Activated CD4-positive, alpha-beta memory T cell treated with anti-CD3 and anti-CD28 coated beads, Interleukin-2, amount 10 ng/mL, durations not matched to agents 7 days and 5 days (primary cell): ENCODE data around the gene RBM33. TPM values are rescaled to one million over a fixed set of nuclear protein-coding genes. Genes with fewer than 3 reads are reported as not detected.

Source experiments
- CTCF ChIA-PET: fragments of 350-600 bp; sonication (Branson Sonifier 250); formaldehyde crosslinking; loops from one replicate; lab custom pipeline; 2021; ENCODE audit warnings: antibody characterized with exemption, inconsistent platforms; lab: Charles Lee
- POLR2A ChIA-PET: fragments of 350-600 bp; sonication (Branson Sonifier 250); formaldehyde crosslinking; loops from one replicate; lab custom pipeline; 2021; ENCODE audit warnings: antibody characterized with exemption; lab: Charles Lee
- DNase-seq: peaks from one replicate; pipeline ENCODE4 v3.0.0-alpha.2; 2020
- H3K27ac Mint-ChIP-seq: one replicate; pipeline ENCODE4 v1.8.0; 2021; ENCODE audit warnings: mild to moderate bottlenecking, mixed read lengths
- H3K27me3 Mint-ChIP-seq: one replicate; pipeline ENCODE4 v1.8.0; 2021; ENCODE audit warnings: mixed read lengths
- H3K36me3 Mint-ChIP-seq: one replicate; pipeline ENCODE4 v1.8.0; 2021; ENCODE audit warnings: low read depth, mixed read lengths
- H3K4me1 Mint-ChIP-seq: one replicate; pipeline ENCODE4 v1.8.0; 2021; ENCODE audit warnings: mixed read lengths
- H3K4me3 Mint-ChIP-seq: one replicate; pipeline ENCODE4 v1.8.0; 2021; ENCODE audit warnings: mild to moderate bottlenecking, mixed read lengths
- H3K9me3 Mint-ChIP-seq: one replicate; pipeline ENCODE4 v1.8.0; 2021; ENCODE audit warnings: mixed read lengths
- total RNA-seq, 2 experiments: library from RNA; stranded (reverse); gene quantifications; one replicate each; pipeline ENCODE4 v1.2.3, GENCODE V29; 2021

The RBM33 gene
- total RNA-seq, 2 experiments from 2014 or later = 75.8 to 76.5 TPM

- Mint-ChIP-seq H3K27ac (no peak overlapping the region), H3K27me3 (no peaks in the 10 kb centered on the region), H3K9me3 (no peaks in the 10 kb centered on the region), H3K4me3 (no peak overlapping the region), H3K4me1 (no peaks in the 10 kb centered on the region), H3K36me3 (peaks cover 42% of the 10 kb centered on the region)
- ChIA-PET POLR2A (no interaction called here), CTCF (interaction anchor here (1.4 kb wide), 1 partner anchor 178 kb away, joined by 6 read pairs; no protein-coding TSS in a partner anchor)
- no peak for DNase-seq
Observed at GRCh38 chr7:155776606-155777005, 132.1 kb downstream of the RBM33 start.

DNA sequence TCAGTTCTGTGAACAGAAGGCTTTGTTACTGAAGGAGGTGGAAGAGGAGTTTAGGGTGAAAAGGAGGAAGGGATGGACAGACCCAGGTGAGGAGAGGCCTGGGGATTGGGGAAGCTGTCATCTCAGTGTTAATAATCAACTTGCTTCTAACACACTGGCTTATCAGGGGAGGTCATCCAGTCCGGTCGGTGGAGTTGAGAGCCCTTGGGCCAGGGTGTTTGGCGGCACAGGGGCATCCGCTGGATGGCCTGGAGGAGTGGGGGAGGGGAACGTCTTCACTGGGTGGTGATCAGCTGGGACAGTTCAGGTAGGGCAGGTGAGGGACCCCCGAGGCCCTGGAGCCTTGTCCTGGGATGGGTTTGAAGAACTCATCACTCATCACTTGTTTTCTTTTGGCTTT is 133.9 kb downstream of the RBM33 start:
- Mint-ChIP-seq H3K27me3 (no peaks in the 10 kb centered on the region), H3K27ac (no peak overlapping the region), H3K4me1 (no peaks in the 10 kb centered on the region), H3K9me3 (no peaks in the 10 kb centered on the region), H3K4me3 (no peak overlapping the region), H3K36me3 (peaks cover 50% of the 10 kb centered on the region)
- ChIA-PET POLR2A (no interaction called here), CTCF (interaction anchor here (1.2 to 1.8 kb wide), 2 partner anchors 10 to 180 kb away, joined by 3 to 6 read pairs; no protein-coding TSS in a partner anchor)
- DNase-seq = no peak

DNA sequence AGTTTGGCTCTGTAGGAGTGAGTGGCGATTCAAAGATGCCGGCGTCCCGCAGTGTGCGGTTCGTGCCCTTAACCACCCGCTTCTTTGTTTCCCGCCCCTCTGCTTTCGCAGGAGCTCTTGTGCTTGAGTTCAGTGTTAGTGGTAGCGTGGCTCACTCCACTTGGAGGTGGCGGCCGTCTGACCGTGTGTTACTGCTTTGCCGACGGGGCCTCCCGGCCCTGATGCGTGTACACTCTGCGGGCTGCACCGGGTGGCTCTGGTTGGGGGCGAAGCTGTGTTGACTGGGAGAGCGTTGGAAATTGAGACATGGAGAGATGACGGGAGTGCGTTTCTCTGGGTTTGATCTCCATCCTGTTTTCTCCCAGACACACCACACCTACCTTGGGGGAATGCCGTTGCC is 136.4 kb downstream of the RBM33 start:
- no peak overlapping the region for H3K27ac Mint-ChIP-seq
- peaks cover under 1% of the 10 kb centered on the region for H3K27me3 Mint-ChIP-seq
- no peaks in the 10 kb centered on the region for H3K4me1 Mint-ChIP-seq
- POLR2A ChIA-PET = no interaction called here
- no peak overlapping the region for H3K4me3 Mint-ChIP-seq
- CTCF ChIA-PET = no interaction called here
- no peaks in the 10 kb centered on the region for H3K9me3 Mint-ChIP-seq
- H3K36me3 Mint-ChIP-seq = peaks cover 36% of the 10 kb centered on the region
- DNase-seq = no peak

GRCh38 chr7:155781433-155781832 is 137.0 kb downstream of the RBM33 start:
- no peaks in the 10 kb centered on the region for H3K9me3 Mint-ChIP-seq
- H3K4me1 Mint-ChIP-seq = peaks cover 2% of the 10 kb centered on the region
- ChIA-PET CTCF (no interaction called here), POLR2A (no interaction called here)
- no peak overlapping the region for H3K4me3 Mint-ChIP-seq
- peaks cover 6% of the 10 kb centered on the region for H3K27me3 Mint-ChIP-seq
- no peak overlapping the region for H3K27ac Mint-ChIP-seq
- peaks cover 32% of the 10 kb centered on the region for H3K36me3 Mint-ChIP-seq
- no peak for DNase-seq

DNA sequence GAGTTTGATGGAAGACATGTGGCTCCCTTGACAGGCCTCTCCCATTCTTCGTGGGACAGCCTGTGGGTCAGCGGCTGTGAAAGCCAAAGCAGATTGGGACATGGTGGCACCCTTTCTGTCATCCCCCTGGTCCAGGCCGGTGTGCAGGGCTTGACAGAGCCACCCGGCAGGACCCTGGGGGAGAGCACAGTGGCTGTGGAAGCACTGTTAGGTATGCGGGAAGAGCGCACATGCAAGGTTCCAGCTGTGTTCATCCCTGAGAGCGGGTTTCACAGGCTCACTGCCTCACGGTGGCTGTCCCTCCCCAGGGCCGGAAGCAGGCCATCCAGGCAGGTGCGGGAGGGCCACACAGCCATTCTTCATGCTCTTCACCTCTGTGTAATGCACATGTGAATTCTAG is 138.0 kb downstream of the RBM33 start:
- Mint-ChIP-seq H3K4me3 (no peak overlapping the region), H3K4me1 (peaks cover 2% of the 10 kb centered on the region), H3K27me3 (peaks cover 6% of the 10 kb centered on the region), H3K36me3 (peaks cover 29% of the 10 kb centered on the region), H3K27ac (no peak overlapping the region), H3K9me3 (no peaks in the 10 kb centered on the region)
- no peak for DNase-seq
- CTCF ChIA-PET = no interaction called here
- POLR2A ChIA-PET = no interaction called here

GRCh38 chr7:155785536-155785935 is 141.1 kb downstream of the RBM33 start:
- Mint-ChIP-seq H3K27ac (no peak overlapping the region), H3K9me3 (no peaks in the 10 kb centered on the region), H3K4me1 (peaks cover 6% of the 10 kb centered on the region), H3K4me3 (no peak overlapping the region), H3K27me3 (peaks cover 11% of the 10 kb centered on the region), H3K36me3 (peaks cover 20% of the 10 kb centered on the region)
- ChIA-PET POLR2A (no interaction called here), CTCF (interaction anchor here (1.1 kb wide), 1 partner anchor 187 kb away, joined by 3 read pairs; no protein-coding TSS in a partner anchor)
- DNase-seq = no peak

DNA sequence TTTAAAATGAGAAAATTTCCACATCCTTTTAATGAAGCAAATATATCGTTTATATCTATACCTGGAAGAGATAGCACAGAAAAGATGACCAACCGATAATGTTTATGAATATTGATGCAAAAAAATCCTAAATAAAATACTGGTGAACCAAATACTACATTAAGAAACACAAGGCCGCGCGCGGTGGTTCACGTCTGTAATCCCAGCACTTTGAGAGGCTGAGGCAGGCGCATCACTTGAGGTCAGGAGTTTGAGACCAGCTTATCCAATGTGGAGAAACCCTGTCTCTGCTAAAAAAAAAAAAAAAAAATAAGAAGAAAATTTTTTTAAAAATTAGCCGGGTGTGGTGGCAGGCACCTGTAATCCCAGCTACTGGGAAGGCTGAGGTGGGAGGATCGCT is 142.0 kb downstream of the RBM33 start:
- Mint-ChIP-seq H3K27me3 (peaks cover 11% of the 10 kb centered on the region), H3K9me3 (no peaks in the 10 kb centered on the region), H3K4me3 (no peak overlapping the region), H3K36me3 (peaks cover 10% of the 10 kb centered on the region), H3K27ac (no peak overlapping the region), H3K4me1 (peaks cover 6% of the 10 kb centered on the region)
- ChIA-PET POLR2A (no interaction called here), CTCF (interaction anchor here (1.1 kb wide), 1 partner anchor 188 kb away, joined by 3 read pairs; no protein-coding TSS in a partner anchor)
- DNase-seq = no peak

DNA sequence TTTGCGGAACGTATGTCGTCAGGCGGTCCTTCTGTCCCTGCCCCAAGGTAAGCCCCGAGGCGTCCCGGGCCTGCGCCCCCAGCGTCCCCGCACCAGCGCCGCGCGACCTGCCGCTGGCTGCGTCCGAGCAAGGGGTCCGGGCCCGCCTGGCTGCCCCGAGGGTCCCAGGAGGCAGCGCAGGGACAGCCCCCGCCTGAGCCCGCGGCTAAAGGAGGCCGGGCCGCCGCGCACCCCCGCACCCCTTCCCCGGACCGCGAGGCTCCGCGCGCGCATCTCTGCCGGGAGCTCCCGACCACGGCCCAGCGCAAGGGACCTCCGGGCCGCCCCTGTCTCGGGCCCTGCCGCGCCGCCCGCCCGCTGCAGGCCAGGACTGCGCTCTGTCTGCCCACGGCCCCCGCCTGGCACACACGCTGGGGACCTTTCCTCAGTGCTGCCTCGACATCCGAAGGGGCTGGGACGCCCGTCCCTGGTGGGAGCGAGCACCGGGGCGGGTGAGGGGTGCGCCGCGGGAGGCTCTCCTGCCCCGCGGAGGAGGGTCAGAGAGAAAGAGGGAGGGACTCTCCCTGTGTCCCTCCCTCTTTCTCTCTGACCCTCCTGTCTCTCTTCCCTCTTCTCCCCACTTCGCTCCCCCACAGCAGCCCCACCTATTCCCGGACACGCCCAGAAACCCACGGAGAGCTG is 142.8 kb downstream of the RBM33 start:
- ChIA-PET CTCF (no interaction called here), POLR2A (no interaction called here)
- no peak overlapping the region for H3K4me3 Mint-ChIP-seq

DNA sequence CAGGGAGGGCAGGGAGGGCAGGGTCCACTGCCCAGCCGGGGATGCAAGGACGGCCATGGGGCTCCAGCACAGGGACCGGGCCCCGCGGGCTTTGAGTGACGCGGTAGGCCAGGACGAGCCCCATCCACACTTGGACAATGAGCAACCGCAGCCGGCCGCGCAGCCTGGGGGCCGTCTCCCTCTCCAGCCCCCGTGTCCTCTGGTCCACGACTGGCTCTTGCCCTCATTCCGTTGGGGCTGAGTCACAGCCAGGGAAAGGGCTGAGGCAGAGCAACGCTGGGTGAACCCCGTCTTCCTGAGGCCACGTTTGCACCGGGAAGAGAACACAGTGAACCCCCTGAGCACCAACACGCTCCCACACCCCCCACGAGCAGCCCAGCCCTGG is 144.1 kb downstream of the RBM33 start:
- H3K9me3 Mint-ChIP-seq = no peaks in the 10 kb centered on the region
- H3K36me3 Mint-ChIP-seq = no peaks in the 10 kb centered on the region
- no peak overlapping the region for H3K4me3 Mint-ChIP-seq
- no peak for DNase-seq
- no peak overlapping the region for H3K27ac Mint-ChIP-seq
- POLR2A ChIA-PET = no interaction called here
- peaks cover 6% of the 10 kb centered on the region for H3K4me1 Mint-ChIP-seq
- CTCF ChIA-PET = no interaction called here
- H3K27me3 Mint-ChIP-seq = peaks cover 11% of the 10 kb centered on the region

More for the DNA sequence above, 142.8 kb downstream of the RBM33 start:
- peaks cover 6% of the 10 kb centered on the region for H3K4me1 Mint-ChIP-seq
- H3K9me3 Mint-ChIP-seq = no peaks in the 10 kb centered on the region
- no peak overlapping the region for H3K27ac Mint-ChIP-seq
- no peak for DNase-seq
- peaks cover 11% of the 10 kb centered on the region for H3K27me3 Mint-ChIP-seq
- peaks cover 7% of the 10 kb centered on the region for H3K36me3 Mint-ChIP-seq

DNA sequence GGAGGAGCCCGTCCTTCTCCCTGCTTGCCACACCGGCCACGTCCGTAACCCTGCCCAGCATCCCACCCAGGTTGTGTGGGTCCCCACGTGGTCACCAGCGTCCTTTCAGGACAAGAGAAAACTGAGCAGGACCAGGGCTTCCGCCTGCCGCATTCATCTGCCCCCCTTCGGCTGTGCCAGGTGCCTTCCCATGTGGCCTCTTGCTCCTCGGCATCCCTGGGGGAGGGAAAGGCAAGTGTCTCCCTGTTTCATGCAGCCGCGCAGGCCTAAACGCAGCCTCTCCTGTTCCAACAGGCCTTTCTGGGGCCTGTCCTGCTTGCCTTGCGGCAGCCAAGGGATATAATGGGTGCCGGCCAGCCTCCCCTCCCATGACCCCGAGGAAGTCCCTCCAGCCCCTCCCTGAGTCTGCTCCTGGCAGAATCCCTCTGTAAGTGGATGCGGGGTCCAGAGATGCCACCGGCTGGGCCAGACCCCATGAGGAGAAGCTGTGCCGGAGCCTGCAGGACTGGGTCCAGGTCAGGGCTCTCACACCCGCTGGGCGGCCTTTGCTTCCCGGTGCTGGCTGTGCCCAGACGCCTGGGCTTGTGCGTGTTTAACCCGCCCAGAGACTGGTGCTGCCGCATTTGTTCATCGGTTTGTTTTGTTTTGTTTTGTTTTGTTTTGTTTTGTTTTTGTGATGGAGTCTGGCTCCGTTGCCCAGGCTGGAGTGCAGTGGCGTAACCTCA is 144.7 kb downstream of the RBM33 start:
- H3K9me3 Mint-ChIP-seq = no peaks in the 10 kb centered on the region
- peaks cover 6% of the 10 kb centered on the region for H3K4me1 Mint-ChIP-seq
- DNase-seq = no peak
- no peak overlapping the region for H3K27ac Mint-ChIP-seq
- no peak overlapping the region for H3K4me3 Mint-ChIP-seq
- ChIA-PET POLR2A (interaction anchor here (1.4 kb wide), 1 partner anchor 145 kb away, joined by 3 read pairs; no protein-coding TSS in a partner anchor), CTCF (interaction anchor here (0.6 kb wide), 1 partner anchor 80 kb away, joined by 3 read pairs; no protein-coding TSS in a partner anchor)
- peaks cover 11% of the 10 kb centered on the region for H3K27me3 Mint-ChIP-seq
- H3K36me3 Mint-ChIP-seq = no peaks in the 10 kb centered on the region

- Mint-ChIP-seq H3K27me3 (peaks cover 12% of the 10 kb centered on the region), H3K27ac (no peak overlapping the region)
- CTCF ChIA-PET = no interaction called here
Observed at GRCh38 chr7:155790666-155791065, 146.2 kb downstream of the RBM33 start.

DNA sequence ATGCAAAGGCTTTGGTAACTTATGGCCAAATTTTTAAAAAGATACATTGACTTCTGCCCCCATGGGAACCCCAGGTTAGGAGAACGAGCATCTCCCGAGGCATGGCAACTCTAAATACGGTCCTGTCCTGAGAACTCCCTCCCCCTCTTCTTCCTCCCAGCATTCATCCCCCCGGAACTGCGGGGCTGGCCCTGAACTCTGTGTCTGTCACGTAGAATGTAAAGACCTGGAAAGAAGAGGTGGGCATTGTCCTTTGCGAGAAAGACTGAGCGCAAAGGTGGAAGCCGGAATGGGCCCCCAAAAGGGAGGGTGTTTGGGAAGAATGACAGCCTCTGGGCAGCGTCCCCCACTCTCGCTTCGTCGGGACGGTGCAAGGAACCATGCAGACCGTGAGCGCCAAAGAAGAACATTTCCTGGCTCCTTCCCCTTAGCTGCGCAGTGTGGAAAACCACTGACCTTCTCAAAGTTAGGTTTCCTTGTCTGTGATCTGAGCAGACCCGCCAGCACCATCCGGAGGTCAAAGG is 146.8 kb downstream of the RBM33 start:
- H3K36me3 Mint-ChIP-seq = no peaks in the 10 kb centered on the region
- no peak overlapping the region for H3K4me3 Mint-ChIP-seq
- DNase-seq = no peak
- H3K27ac Mint-ChIP-seq = no peak overlapping the region
- POLR2A ChIA-PET = no interaction called here
- CTCF ChIA-PET = no interaction called here
- peaks cover 9% of the 10 kb centered on the region for H3K27me3 Mint-ChIP-seq
- no peaks in the 10 kb centered on the region for H3K9me3 Mint-ChIP-seq
- peaks cover 4% of the 10 kb centered on the region for H3K4me1 Mint-ChIP-seq

More at GRCh38 chr7:155790666-155791065, 146.2 kb downstream of the RBM33 start:
- DNase-seq = no peak
- peaks cover 6% of the 10 kb centered on the region for H3K4me1 Mint-ChIP-seq
- POLR2A ChIA-PET = interaction anchor here (1.4 kb wide), 1 partner anchor 147 kb away, joined by 3 read pairs; no protein-coding TSS in a partner anchor
- H3K9me3 Mint-ChIP-seq = no peaks in the 10 kb centered on the region
- H3K4me3 Mint-ChIP-seq = no peak overlapping the region
- H3K36me3 Mint-ChIP-seq = no peaks in the 10 kb centered on the region

DNA sequence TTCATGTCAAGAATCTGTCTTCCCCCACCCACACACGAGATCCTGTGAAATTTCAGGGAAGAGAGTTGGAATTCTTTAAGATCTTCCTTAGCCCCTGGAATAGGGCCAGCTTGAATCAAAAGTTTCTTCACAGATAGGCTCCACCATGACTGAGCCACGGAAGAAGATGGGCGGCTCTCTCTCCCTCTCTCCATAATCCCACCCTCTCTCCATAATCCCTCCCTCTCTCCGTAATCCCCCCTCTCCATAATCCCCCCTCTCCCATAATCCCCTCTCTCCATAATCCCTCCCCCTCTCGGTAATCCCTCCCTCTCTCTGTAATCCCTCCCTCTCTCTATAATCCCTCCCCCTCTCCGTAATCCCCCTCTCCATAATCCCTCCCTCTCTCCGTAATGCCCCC is 147.4 kb downstream of the RBM33 start:
- ChIA-PET POLR2A (no interaction called here), CTCF (no interaction called here)
- no peak overlapping the region for H3K27ac Mint-ChIP-seq
- peaks cover 7% of the 10 kb centered on the region for H3K27me3 Mint-ChIP-seq
- H3K9me3 Mint-ChIP-seq = no peaks in the 10 kb centered on the region
- H3K4me1 Mint-ChIP-seq = peaks cover 3% of the 10 kb centered on the region
- DNase-seq = no peak
- H3K4me3 Mint-ChIP-seq = no peak overlapping the region
- H3K36me3 Mint-ChIP-seq = no peaks in the 10 kb centered on the region
